Aorta (tissue), 5 donors: ENCODE results near the gene STRN4. TPM values are rescaled to one million over a fixed set of nuclear protein-coding genes. Genes with fewer than 3 reads are reported as not detected.

ENCODE experiments used
- ATAC-seq: fragments of 200-7000 bp; cut with Tn5 transposase; one replicate; pipeline ENCODE4 v1.9.1; 2022; ENCODE audit warnings: moderate library complexity; ENCODE audit not compliant: low FRiP score
- DNase-seq, 2 donors: peaks; one replicate each; pipeline ENCODE4 v3.0.0-alpha.2; 2020
- H3K27ac ChIP-seq, 2 donors: one replicate each; pipeline ENCODE4 v1.5.1; 2013; ENCODE audit warnings: low read length in 2 of 2, mild to moderate bottlenecking in 2 of 2, moderate library complexity in 2 of 2, control low read depth in 1 of 2, inconsistent platforms in 1 of 2, low read depth in 1 of 2
- H3K27me3 ChIP-seq, 2 donors: one replicate each; pipeline ENCODE4 v1.6.1; 2013; ENCODE audit warnings: control low read depth in 1 of 2, low read length in 1 of 2, mild to moderate bottlenecking in 1 of 2, moderate library complexity in 1 of 2; ENCODE audit not compliant: insufficient read depth in 2 of 2, control insufficient read depth in 1 of 2
- H3K36me3 ChIP-seq, 2 donors: one replicate each; pipeline ENCODE4 v1.6.1; 2013; ENCODE audit warnings: control low read depth in 1 of 2, low read length in 1 of 2, mild to moderate bottlenecking in 1 of 2; ENCODE audit not compliant: insufficient read depth in 2 of 2, control insufficient read depth in 1 of 2
- H3K4me1 ChIP-seq, 2 donors: one replicate each; pipeline ENCODE4 v1.6.1; 2013; ENCODE audit warnings: low read length in 2 of 2, control low read depth in 1 of 2, mild to moderate bottlenecking in 1 of 2, moderate library complexity in 1 of 2; ENCODE audit not compliant: insufficient read depth in 2 of 2, control insufficient read depth in 1 of 2
- H3K4me3 ChIP-seq, 2 donors: one replicate each; pipeline ENCODE4 v1.5.1; 2013; ENCODE audit warnings: low read length in 2 of 2, control low read depth in 1 of 2, mild to moderate bottlenecking in 1 of 2
- H3K9me3 ChIP-seq: one replicate; pipeline ENCODE4 v1.6.1; 2013; ENCODE audit warnings: mild to moderate bottlenecking, low read length; ENCODE audit not compliant: control insufficient read depth
- WGBS, 2 donors: extraction: QIAGEN DNeasy Blood & Tissue Kit; methylation state at CpG; one replicate each; pipeline ENCODE4 v1.1.7; 2013; 5-methylcytosine and 5-hydroxymethylcytosine counted together
- intact Hi-C, 2 donors: fragments of 100-400 bp; cut with DNase I; formaldehyde crosslinking; loops; one replicate each; pipeline versions ENCODE4 v1.14.2 to v1.15.0; 2022
- polyA plus RNA-seq, 2 donors: library from polyadenylated mRNA; stranded (reverse); fragments of 200-250 nt; gene quantifications; one replicate each; pipeline ENCODE4 v1.2.3, GENCODE V29; 2013
- total RNA-seq, 2 donors: library from RNA; stranded (reverse); fragmentation: NEBNext Ultra II Directional; extraction: Animal tissue kit (Norgen Biotek cat#: 25700); gene quantifications; one replicate each; pipeline ENCODE4 v1.2.1, GENCODE V29; 2021
- donor health status: healthy with polysubstance abuse.
- donor health status: Bipolar disorder and iron deficiency.
- donor health status: DM: no; HTN: no; CAD: no.
- donor health status: DM: no; HTN: no; CAD: no.
- donor health status: DM: yes; HTN: yes; CAD: no.

Gene STRN4
- total and polyA plus RNA-seq, 4 donors = 26.8 to 69.8 (median 54.5) TPM

GRCh38 chr19:46700704-46701103 is 45.5 kb downstream of the STRN4 start:
- no peaks in the 10 kb centered on the region for H3K9me3 ChIP-seq
- H3K27me3 ChIP-seq = no peaks in the 10 kb centered on the region
- H3K27ac ChIP-seq = no peak overlapping the region
- no peak for DNase-seq
- 91 to 94% methylated on average over 13 of the region's 13 CpGs for WGBS, 2 donors
- H3K4me3 ChIP-seq = no peak overlapping the region
- intact Hi-C loops = no loop called here
- H3K4me1 ChIP-seq = no peaks in the 10 kb centered on the region
- no peak for ATAC-seq
- peaks cover 4 to 6% of the 10 kb centered on the region in 2 donors for H3K36me3 ChIP-seq

GRCh38 chr19:46698395-46699321 is 47.6 kb downstream of the STRN4 start:
- 92 to 95% methylated on average over 11 of the region's 11 CpGs for WGBS, 2 donors
- ATAC-seq = no peak
- H3K4me1 ChIP-seq = no peaks in the 10 kb centered on the region
- no peak overlapping the region for H3K4me3 ChIP-seq
- peaks cover 6% of the 10 kb centered on the region in 2 donors for H3K36me3 ChIP-seq
- no peaks in the 10 kb centered on the region for H3K27me3 ChIP-seq
- no peak for DNase-seq
- no peaks in the 10 kb centered on the region for H3K9me3 ChIP-seq
- H3K27ac ChIP-seq = no peak overlapping the region
- intact Hi-C loops = no loop called here

- peaks cover 6% of the 10 kb centered on the region in 2 donors for H3K36me3 ChIP-seq
- intact Hi-C loops = no loop called here
- WGBS, 2 donors = 38 to 49% methylated on average over 38 to 39 of the region's 39 CpGs
Observed at GRCh38 chr19:46697204-46697960, 48.9 kb downstream of the STRN4 start.

GRCh38 chr19:46696866-46697203 is 49.4 kb downstream of the STRN4 start:
- DNase-seq = no peak
- H3K27me3 ChIP-seq = no peaks in the 10 kb centered on the region
- no peak for ATAC-seq
- H3K36me3 ChIP-seq = peaks cover 6 to 11% of the 10 kb centered on the region in 2 donors
- H3K4me1 ChIP-seq = no peaks in the 10 kb centered on the region
- no peak overlapping the region for H3K27ac ChIP-seq
- H3K4me3 ChIP-seq = no peak overlapping the region
- intact Hi-C loops = no loop called here
- H3K9me3 ChIP-seq = no peaks in the 10 kb centered on the region
- 88 to 92% methylated on average over 9 of the region's 9 CpGs for WGBS, 2 donors

More at GRCh38 chr19:46697204-46697960, 48.9 kb downstream of the STRN4 start:
- peak; percentile 91 to 97 for DNase-seq
- Histone ChIP-seq H3K4me3 (no peak overlapping the region), H3K9me3 (no peaks in the 10 kb centered on the region), H3K27me3 (no peaks in the 10 kb centered on the region), H3K27ac (no peak overlapping the region), H3K4me1 (no peaks in the 10 kb centered on the region)
- peak; percentile 91 for ATAC-seq

- ATAC-seq (no peak), DNase-seq (no peak)
- Histone ChIP-seq H3K27ac (no peak overlapping the region), H3K4me1 (no peaks in the 10 kb centered on the region), H3K4me3 (no peak overlapping the region), H3K36me3 (peaks cover 9 to 13% of the 10 kb centered on the region in 2 donors), H3K27me3 (no peaks in the 10 kb centered on the region), H3K9me3 (no peaks in the 10 kb centered on the region)
- intact Hi-C loops = no loop called here
- WGBS, 2 donors = 93 to 94% methylated on average over 10 of the region's 10 CpGs
Observed at GRCh38 chr19:46696052-46696451, 50.2 kb downstream of the STRN4 start.

- Histone ChIP-seq H3K27me3 (no peaks in the 10 kb centered on the region), H3K36me3 (peaks cover 4 to 15% of the 10 kb centered on the region in 2 donors), H3K4me3 (no peak overlapping the region), H3K9me3 (no peaks in the 10 kb centered on the region), H3K27ac (no peak overlapping the region), H3K4me1 (no peaks in the 10 kb centered on the region)
- no peak for DNase-seq
- intact Hi-C loops = no loop called here
- no peak for ATAC-seq
- WGBS, 2 donors = 90 to 94% methylated on average over 22 of the region's 22 CpGs
Observed at GRCh38 chr19:46693760-46694159, 52.5 kb downstream of the STRN4 start.

GRCh38 chr19:46692918-46693722 is 53.1 kb downstream of the STRN4 start:
- Histone ChIP-seq H3K36me3 (peaks cover 4 to 14% of the 10 kb centered on the region in 2 donors), H3K4me1 (no peaks in the 10 kb centered on the region), H3K27me3 (no peaks in the 10 kb centered on the region), H3K9me3 (no peaks in the 10 kb centered on the region), H3K27ac (no peak overlapping the region), H3K4me3 (no peak overlapping the region)
- WGBS, 2 donors = 95% methylated on average over 4 of the region's 4 CpGs
- ATAC-seq (no peak), DNase-seq (no peak)
- intact Hi-C loops = no loop called here

- 98% methylated on average over 2 of the region's 2 CpGs for WGBS, 2 donors
- H3K9me3 ChIP-seq = no peaks in the 10 kb centered on the region
- H3K27me3 ChIP-seq = no peaks in the 10 kb centered on the region
- no peak for ATAC-seq
- no peaks in the 10 kb centered on the region for H3K4me1 ChIP-seq
- intact Hi-C loops = no loop called here
- DNase-seq = no peak
- H3K27ac ChIP-seq = no peak overlapping the region
- H3K36me3 ChIP-seq = peaks cover 9 to 17% of the 10 kb centered on the region in 2 donors
- H3K4me3 ChIP-seq = no peak overlapping the region
Observed at GRCh38 chr19:46691948-46692347, 54.3 kb downstream of the STRN4 start.
